IMR-90 (cell line): ENCODE results near the gene ABCA7. TPM values are rescaled to one million over a fixed set of nuclear protein-coding genes. Genes with fewer than 3 reads are reported as not detected.

Experiments
- ATAC-seq: fragments of 200-7000 bp; cut with Tn5 transposase; 2 replicates; pipeline ENCODE4 v1.9.1; 2020; ENCODE audit warnings: low read depth, mild to moderate bottlenecking, moderate library complexity
- BruUV-seq: library from RNA; stranded (reverse); fragments of 400-500 nt; replicated peaks from 2 replicates; lab custom pipeline; 2021; lab: Mats Ljungman, UMichigan
- CTCF ChIA-PET: fragments of 300-600 bp; formaldehyde crosslinking; extraction: SDS; loops from one replicate; lab custom pipeline; 2021; ENCODE audit warnings: antibody characterized with exemption; lab: Yijun Ruan, JAX
- POLR2A ChIA-PET: fragments of 300-600 bp; sonication (Branson Sonifier 250); formaldehyde crosslinking; loops from one replicate; lab custom pipeline; 2022; ENCODE audit warnings: antibody characterized with exemption; ENCODE audit not compliant: unreplicated experiment; lab: Charles Lee
- DNase-seq: peaks from one replicate; pipeline ENCODE4 v3.0.0; 2013
- H2AFZ ChIP-seq: replicated peaks from 2 replicates; pipeline ENCODE3; 2013; ENCODE audit warnings: low read length, mild to moderate bottlenecking; ENCODE audit not compliant: poor library complexity
- H2AK5ac ChIP-seq: 2 replicates; pipeline ENCODE4 v1.6.1; 2013; ENCODE audit warnings: low read depth, low read length, inconsistent platforms
- H2AK9ac ChIP-seq: replicated peaks from 2 replicates; pipeline ENCODE3; 2013; ENCODE audit warnings: mild to moderate bottlenecking, low read depth, low read length, moderate library complexity; ENCODE audit not compliant: poor library complexity
- H2BK120ac ChIP-seq: 2 replicates; pipeline ENCODE4 v1.6.1; 2013; ENCODE audit warnings: low read depth, low read length, inconsistent platforms
- H2BK15ac ChIP-seq: 3 replicates; pipeline ENCODE4 v1.6.1; 2013; ENCODE audit warnings: low read depth, low read length, inconsistent platforms
- H2BK20ac ChIP-seq: 2 replicates; pipeline ENCODE4 v1.6.1; 2013; ENCODE audit warnings: low read depth, mild to moderate bottlenecking, inconsistent platforms, low read length, moderate library complexity
- H2BK5ac ChIP-seq: 2 replicates; pipeline ENCODE4 v1.6.1; 2013; ENCODE audit warnings: mild to moderate bottlenecking, low read depth, low read length, inconsistent platforms; ENCODE audit not compliant: poor library complexity, severe bottlenecking
- H3K14ac ChIP-seq: replicated peaks from 2 replicates; pipeline ENCODE4 v1.6.1; 2013; ENCODE audit warnings: low read depth, low read length, inconsistent platforms
- H3K18ac ChIP-seq: 2 replicates; pipeline ENCODE4 v1.6.1; 2013; ENCODE audit warnings: low read depth, low read length, control low read depth
- H3K23ac ChIP-seq: 2 replicates; pipeline ENCODE4 v1.6.1; 2013; ENCODE audit warnings: low read depth, low read length, inconsistent platforms
- H3K27ac ChIP-seq: 2 replicates; pipeline ENCODE4 v1.5.1; 2013; ENCODE audit warnings: mild to moderate bottlenecking, control low read depth, low read length; ENCODE audit not compliant: insufficient read depth
- H3K27me3 ChIP-seq: 2 replicates; pipeline ENCODE4 v1.6.1; 2013; ENCODE audit warnings: low read length; ENCODE audit not compliant: control insufficient read depth, insufficient read depth
- H3K36me3 ChIP-seq: 2 replicates; pipeline ENCODE4 v1.6.1; 2013; ENCODE audit warnings: low read length, mixed read lengths; ENCODE audit not compliant: control insufficient read depth, insufficient read depth
- H3K4ac ChIP-seq: 2 replicates; pipeline ENCODE4 v1.6.1; 2013; ENCODE audit warnings: low read depth, low read length, inconsistent platforms
- H3K4me1 ChIP-seq: 2 replicates; pipeline ENCODE4 v1.6.1; 2013; ENCODE audit warnings: low read length, mixed read lengths; ENCODE audit not compliant: control insufficient read depth, insufficient read depth
- H3K4me2 ChIP-seq: 2 replicates; pipeline ENCODE4 v1.6.1; 2013; ENCODE audit warnings: low read depth, mild to moderate bottlenecking, control low read depth, low read length, moderate library complexity
- H3K4me3 ChIP-seq: 2 replicates; pipeline ENCODE4 v1.5.1; 2013; ENCODE audit warnings: low read depth, mild to moderate bottlenecking, control low read depth, low read length, moderate library complexity; ENCODE audit not compliant: insufficient read depth
- H3K56ac ChIP-seq: 2 replicates; pipeline ENCODE4 v1.6.1; 2013; ENCODE audit warnings: low read length, inconsistent platforms; ENCODE audit not compliant: insufficient read depth; ENCODE audit errors: extremely low read depth
- H3K79me1 ChIP-seq, 2 experiments: 2 replicates each; pipeline ENCODE4 v1.6.1; 2013; ENCODE audit warnings: low read length in 2 of 2, inconsistent platforms in 1 of 2, low read depth in 1 of 2
- H3K9ac ChIP-seq: 2 replicates; pipeline ENCODE4 v1.6.1; 2013; ENCODE audit warnings: low read depth, low read length, control low read depth
- H3K9me1 ChIP-seq: 2 replicates; pipeline ENCODE4 v1.6.1; 2013; ENCODE audit warnings: low read length, inconsistent platforms; ENCODE audit not compliant: insufficient read depth
- H3K9me3 ChIP-seq: 2 replicates; pipeline ENCODE4 v1.6.1; 2013; ENCODE audit warnings: low read length; ENCODE audit not compliant: control insufficient read depth, insufficient read depth
- H4K20me1 ChIP-seq: 2 replicates; pipeline ENCODE4 v1.6.1; 2013; ENCODE audit warnings: low read length, inconsistent platforms; ENCODE audit not compliant: insufficient read depth
- H4K5ac ChIP-seq: 2 replicates; pipeline ENCODE4 v1.6.1; 2013; ENCODE audit warnings: mild to moderate bottlenecking, low read depth, low read length, control low read depth
- H4K8ac ChIP-seq, 2 experiments: 2 replicates each; pipeline ENCODE4 v1.6.1; 2013; ENCODE audit warnings: low read depth in 2 of 2, low read length in 2 of 2, control low read depth in 1 of 2, inconsistent platforms in 1 of 2
- H4K91ac ChIP-seq: 2 replicates; pipeline ENCODE4 v1.6.1; 2013; ENCODE audit warnings: low read depth, low read length, inconsistent platforms; ENCODE audit not compliant: insufficient read depth
- BHLHE40 ChIP-seq: fragments of 150-350 bp; IDR thresholded peaks from 2 replicates; pipeline ENCODE4 v1.6.1; 2016; ENCODE audit warnings: mild to moderate bottlenecking, low read depth, low read length
- CEBPB ChIP-seq: IDR thresholded peaks from 2 replicates; pipeline ENCODE4 v1.6.1; 2012; ENCODE audit warnings: low read depth, low read length, improper control_type of control experiment
- CHD1 ChIP-seq: IDR thresholded peaks from 2 replicates; pipeline ENCODE4 v1.6.1; 2012; ENCODE audit warnings: low read depth, low read length, improper control_type of control experiment
- CTCF ChIP-seq: conservative IDR thresholded peaks from 2 replicates; pipeline ENCODE4 v1.5.1; 2012; ENCODE audit warnings: mild to moderate bottlenecking, low read depth, low read length, improper control_type of control experiment
- MAFK ChIP-seq: IDR thresholded peaks from 2 replicates; pipeline ENCODE4 v1.6.1; 2012; ENCODE audit warnings: low read depth, low read length, improper control_type of control experiment
- MAZ ChIP-seq: IDR thresholded peaks from 2 replicates; pipeline ENCODE4 v1.6.1; 2012; ENCODE audit warnings: low read depth, mild to moderate bottlenecking, low read length, improper control_type of control experiment, moderate library complexity, borderline replicate concordance
- NFE2L2 ChIP-seq: fragments of 150-350 bp; IDR thresholded peaks from 2 replicates; pipeline ENCODE4 v1.6.1; 2016; ENCODE audit warnings: low read depth, mild to moderate bottlenecking, low read length
- POLR2A ChIP-seq: IDR thresholded peaks from 2 replicates; pipeline ENCODE4 v1.6.1; 2012; ENCODE audit warnings: mild to moderate bottlenecking, low read depth, low read length
- RAD21 ChIP-seq: IDR thresholded peaks from 2 replicates; pipeline ENCODE4 v1.6.1; 2012; ENCODE audit warnings: low read length, improper control_type of control experiment
- RFX5 ChIP-seq: IDR thresholded peaks from 2 replicates; pipeline ENCODE4 v1.8.0; 2012; ENCODE audit warnings: low read depth, mild to moderate bottlenecking, low read length, moderate library complexity
- SMC3 ChIP-seq: fragments of 150-350 bp; IDR thresholded peaks from 2 replicates; pipeline ENCODE4 v1.6.1; 2016; ENCODE audit warnings: low read depth, mild to moderate bottlenecking, antibody characterized with exemption, low read length, moderate library complexity
- USF2 ChIP-seq: fragments of 150-350 bp; IDR thresholded peaks from 2 replicates; pipeline ENCODE4 v1.6.1; 2017; ENCODE audit warnings: mild to moderate bottlenecking, antibody characterized with exemption, low read length, low read depth
- WGBS, 2 experiments: methylation state at CpG; one replicate each; pipeline versions ENCODE4 v1.1.5 to v1.1.7; 2013; ENCODE audit warnings: missing lambda C conversion rate in 2 of 2; ENCODE audit not compliant: insufficient read length in 1 of 2; ENCODE audit errors: extremely low coverage in 2 of 2; 5-methylcytosine and 5-hydroxymethylcytosine counted together
- dilution Hi-C: fragments of 300-500 bp; cut with HindIII; formaldehyde crosslinking; loops from one replicate; pipeline ENCODE4 v1.14.3; 2018; ENCODE audit warnings: low sequenced_read_pairs; ENCODE audit not compliant: unreplicated experiment
- in situ Hi-C: fragments of 300-500 bp; cut with MboI; formaldehyde crosslinking; loops from 3 replicates; pipeline ENCODE4 v1.14.3; 2019; ENCODE audit warnings: low sequenced_read_pairs, inconsistent platforms, mixed read lengths
- intact Hi-C: fragments of 100-400 bp; cut with micrococcal nuclease; formaldehyde crosslinking; loops from 2 replicates; pipeline ENCODE4 v1.10.0; 2022
- polyA plus RNA-seq, 3 experiments: library from polyadenylated mRNA; depleted of rRNA; stranded (reverse); fragments of >200 nt; gene quantifications; 2 replicates each; pipeline ENCODE4 v1.2.3, GENCODE V29; 2012; ENCODE audit warnings: low replicate concordance in 1 of 3
- total RNA-seq: library from RNA; depleted of rRNA; stranded (reverse); fragments of >200 nt; gene quantifications from 2 replicates; pipeline ENCODE4 v1.2.3, GENCODE V29; 2012
- TF ChIP-seq, protein P1 (sequence below): fragments of 150-350 bp; IDR thresholded peaks from 2 replicates; pipeline ENCODE4 v1.6.1; 2016; ENCODE audit warnings: low read depth, mild to moderate bottlenecking, low read length, moderate library complexity, borderline replicate concordance

ABCA7 gene
- total and polyA plus RNA-seq, 2 of the 4 experiments (the other 2 are of a cell fraction): 0.36 to 3.3 TPM

- H4K5ac ChIP-seq: no peak overlapping the region
- ChIA-PET CTCF (no interaction called here), POLR2A (no interaction called here)
- no peak for TF ChIP-seq RFX5
- no peak for TF ChIP-seq POLR2A
- TF ChIP-seq RAD21: no peak
- TF ChIP-seq, protein P1, sequence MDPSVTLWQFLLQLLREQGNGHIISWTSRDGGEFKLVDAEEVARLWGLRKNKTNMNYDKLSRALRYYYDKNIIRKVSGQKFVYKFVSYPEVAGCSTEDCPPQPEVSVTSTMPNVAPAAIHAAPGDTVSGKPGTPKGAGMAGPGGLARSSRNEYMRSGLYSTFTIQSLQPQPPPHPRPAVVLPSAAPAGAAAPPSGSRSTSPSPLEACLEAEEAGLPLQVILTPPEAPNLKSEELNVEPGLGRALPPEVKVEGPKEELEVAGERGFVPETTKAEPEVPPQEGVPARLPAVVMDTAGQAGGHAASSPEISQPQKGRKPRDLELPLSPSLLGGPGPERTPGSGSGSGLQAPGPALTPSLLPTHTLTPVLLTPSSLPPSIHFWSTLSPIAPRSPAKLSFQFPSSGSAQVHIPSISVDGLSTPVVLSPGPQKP: no peak
- no peak for TF ChIP-seq CTCF
- no peak for TF ChIP-seq BHLHE40
- TF ChIP-seq USF2: no peak
- TF ChIP-seq MAZ: no peak
- no peak for TF ChIP-seq SMC3
- TF ChIP-seq CHD1: no peak
- TF ChIP-seq CEBPB: no peak
- TF ChIP-seq MAFK: no peak
- TF ChIP-seq NFE2L2: no peak
- H2BK20ac ChIP-seq: no peak overlapping the region
- H3K9ac ChIP-seq: no peak overlapping the region
- H3K4ac ChIP-seq: no peak overlapping the region
- H3K4me2 ChIP-seq: no peak overlapping the region
- no peak overlapping the region for H3K18ac ChIP-seq
- no peak for DNase-seq
- H3K27ac ChIP-seq: no peak overlapping the region
- ATAC-seq: no peak
- H3K79me1 ChIP-seq: peaks cover 0 to 8% of the 10 kb centered on the region in 2 experiments; a peak in 2 of 4 replicates
- peaks cover 17% of the 10 kb centered on the region for H3K4me1 ChIP-seq
- H3K36me3 ChIP-seq: peaks cover 18% of the 10 kb centered on the region; the same call in 1 of the 2 replicates
- H3K14ac ChIP-seq: no peak overlapping the region
- H3K27me3 ChIP-seq: 0 out of 2 replicates have a peak, but pooled peaks cover 2% of the 10 kb centered on the region
- intact Hi-C loops: no loop called here
- no peaks in the 10 kb centered on the region for H3K9me1 ChIP-seq
- in situ Hi-C loops: no loop called here
- BruUV-seq: no TSS peak
- H3K56ac ChIP-seq: no peak overlapping the region
- H4K20me1 ChIP-seq: peaks cover 29% of the 10 kb centered on the region
- no peak overlapping the region for H3K4me3 ChIP-seq
- dilution Hi-C loops: no loop called here
- no peak overlapping the region for H2BK15ac ChIP-seq
- peak overlapping the region; percentile 42 for H2AK9ac ChIP-seq
- no peak overlapping the region for H2AFZ ChIP-seq
- 80% methylated on average over 16 of the region's 27 CpGs; no CpG with 5 or more reads in 1 of the 2 experiments for WGBS, 2 experiments
- H3K23ac ChIP-seq: no peak overlapping the region
- H4K91ac ChIP-seq: no peak overlapping the region
- no peaks in the 10 kb centered on the region for H3K9me3 ChIP-seq
- H4K8ac ChIP-seq: no peak overlapping the region
- H2BK5ac ChIP-seq: no peak overlapping the region
- H2BK120ac ChIP-seq: no peak overlapping the region
- no peak overlapping the region for H2AK5ac ChIP-seq
Measured at GRCh38 chr19:1006711-1007398, 33.1 kb upstream of the ABCA7 start.
